NCI-H1417 (cell line): ENCODE results near the gene TRMO.
"Not testable (repeated sequence)": the region's sequence is repeated elsewhere in the genome, so short reads cannot be mapped to it uniquely, and the experiment has no call there.

Experiments
- DNase-seq, 3 experiments: peaks; one replicate each; lab custom pipeline; 2025; lab: John Stamatoyannopoulos, UW

TRMO gene

GRCh38 chr9:97921959-97922724 lies at the start of gene TRMO:
Gene TRMO, minus strand, starts transcription at chr9:97922500. Its CDS starts 7 bp downstream, at chr9:97922493.
- DNase-seq = peak; percentile 95 to 100 (median 100)

GRCh38 chr9:97970165-97970564 lies 47.9 kb upstream of the TRMO start:
- no peak for DNase-seq

- DNase-seq = no peak
These were observed 46.7 kb upstream of the TRMO start for GRCh38 chr9:97969014-97969413.

GRCh38 chr9:97966493-97966892 lies 44.2 kb upstream of the TRMO start:
- no peak for DNase-seq

- no peak for DNase-seq
These were observed 42.6 kb upstream of the TRMO start for GRCh38 chr9:97964901-97965300.

GRCh38 chr9:97963232-97963631 lies 40.9 kb upstream of the TRMO start:
- DNase-seq = no peak

GRCh38 chr9:97962575-97962974 lies 40.3 kb upstream of the TRMO start:
- DNase-seq = no peak

GRCh38 chr9:97962136-97962535 lies 39.8 kb upstream of the TRMO start:
- no peak for DNase-seq

GRCh38 chr9:97961361-97961760 lies 39.1 kb upstream of the TRMO start:
- no peak for DNase-seq

GRCh38 chr9:97960678-97961328 lies 38.5 kb upstream of the TRMO start:
- not testable (repeated sequence) for DNase-seq

- no peak for DNase-seq
These were observed 37.3 kb upstream of the TRMO start for GRCh38 chr9:97959585-97959984.

- DNase-seq = no peak
These were observed 36.7 kb upstream of the TRMO start for GRCh38 chr9:97958812-97959511.

- DNase-seq = no peak
These were observed 34.0 kb upstream of the TRMO start for GRCh38 chr9:97956331-97956730.

- peak in 2 of 3 experiments; percentile 74 to 89 for DNase-seq
These were observed 32.3 kb upstream of the TRMO start for GRCh38 chr9:97954550-97954989.

GRCh38 chr9:97950873-97951272 lies 28.6 kb upstream of the TRMO start:
- DNase-seq = peak in 1 of 3 experiments; percentile 23

GRCh38 chr9:97947094-97947493 lies 24.8 kb upstream of the TRMO start:
- not testable (repeated sequence) for DNase-seq

- not testable (repeated sequence) for DNase-seq
These were observed 23.2 kb upstream of the TRMO start for GRCh38 chr9:97945470-97945869.

GRCh38 chr9:97944612-97945011 lies 22.3 kb upstream of the TRMO start:
- DNase-seq = no peak

GRCh38 chr9:97943308-97943855 lies 21.1 kb upstream of the TRMO start:
- DNase-seq = no peak

GRCh38 chr9:97941323-97941722 lies 19.0 kb upstream of the TRMO start:
- no peak for DNase-seq

GRCh38 chr9:97940741-97941140 lies 18.4 kb upstream of the TRMO start:
- no peak for DNase-seq

- DNase-seq = no peak
These were observed 17.9 kb upstream of the TRMO start for GRCh38 chr9:97940233-97940632.
